Small intestine (tissue), 7 donors: ENCODE results near the gene SNX8. TPM values are rescaled to one million over a fixed set of nuclear protein-coding genes. Genes with fewer than 3 reads are reported as not detected.

ENCODE experiments used
- DNase-seq, 2 donors: peaks; one replicate each; pipeline versions ENCODE4 v3.0.0 to v3.0.0-alpha.2; 2013
- FAIRE-seq: peaks from 2 replicates; lab custom pipeline; 2012; peaks lifted over from hg19 to GRCh38; lab: Jason Lieb, UNC
- H3K27ac ChIP-seq, 3 donors: one replicate each; pipeline ENCODE4 v1.5.1; 2013; ENCODE audit warnings: low read length in 2 of 3, mild to moderate bottlenecking in 2 of 3, control low read depth in 1 of 3, inconsistent platforms in 1 of 3, low read depth in 1 of 3, moderate library complexity in 1 of 3
- H3K27me3 ChIP-seq, 3 donors: one replicate each; pipeline ENCODE4 v1.6.1; 2013; ENCODE audit warnings: low read length in 3 of 3, inconsistent platforms in 1 of 3; ENCODE audit not compliant: control insufficient read depth in 3 of 3, insufficient read depth in 3 of 3
- H3K36me3 ChIP-seq, 3 donors: one replicate each; pipeline ENCODE4 v1.6.1; 2013; ENCODE audit warnings: low read length in 3 of 3, inconsistent platforms in 1 of 3, low read depth in 1 of 3, mild to moderate bottlenecking in 1 of 3, moderate library complexity in 1 of 3; ENCODE audit not compliant: control insufficient read depth in 3 of 3, insufficient read depth in 2 of 3
- H3K4me1 ChIP-seq, 3 donors: one replicate each; pipeline ENCODE4 v1.6.1; 2013; ENCODE audit warnings: low read length in 2 of 3, inconsistent platforms in 1 of 3, low read depth in 1 of 3, mild to moderate bottlenecking in 1 of 3, moderate library complexity in 1 of 3; ENCODE audit not compliant: control insufficient read depth in 3 of 3, insufficient read depth in 2 of 3
- H3K4me3 ChIP-seq, 3 donors: one replicate each; pipeline ENCODE4 v1.5.1; 2013; ENCODE audit warnings: low read length in 3 of 3, control low read depth in 1 of 3, inconsistent platforms in 1 of 3, low read depth in 1 of 3, mild to moderate bottlenecking in 1 of 3, moderate library complexity in 1 of 3
- H3K9me3 ChIP-seq, 2 donors: one replicate each; pipeline ENCODE4 v1.6.1; 2013; ENCODE audit warnings: low read depth in 1 of 2, low read length in 1 of 2; ENCODE audit not compliant: control insufficient read depth in 2 of 2, insufficient read depth in 1 of 2
- WGBS, 3 donors: extraction: QIAGEN DNeasy Blood & Tissue Kit; methylation state at CpG; one replicate each; pipeline ENCODE4 v1.1.7; 2013; 5-methylcytosine and 5-hydroxymethylcytosine counted together
- polyA plus RNA-seq, 4 donors: library from polyadenylated mRNA; stranded (reverse) in 3 of 4; unstranded in 1 of 4; fragments of 200-250 nt in 3 of 4; fragments of 120-200 nt in 1 of 4; gene quantifications; one replicate each; pipeline versions ENCODE4 v1.2.1 to v1.2.3, GENCODE V29; 2013
- donor health status: healthy with polysubstance abuse.
- donor health status: control.
- donor health status: control.
- donor health status: Bipolar disorder and iron deficiency.
- donor health status: healthy.

Gene SNX8
- polyA plus RNA-seq, 4 donors, result 17.5 to 39.7 (median 19.2) TPM

DNA sequence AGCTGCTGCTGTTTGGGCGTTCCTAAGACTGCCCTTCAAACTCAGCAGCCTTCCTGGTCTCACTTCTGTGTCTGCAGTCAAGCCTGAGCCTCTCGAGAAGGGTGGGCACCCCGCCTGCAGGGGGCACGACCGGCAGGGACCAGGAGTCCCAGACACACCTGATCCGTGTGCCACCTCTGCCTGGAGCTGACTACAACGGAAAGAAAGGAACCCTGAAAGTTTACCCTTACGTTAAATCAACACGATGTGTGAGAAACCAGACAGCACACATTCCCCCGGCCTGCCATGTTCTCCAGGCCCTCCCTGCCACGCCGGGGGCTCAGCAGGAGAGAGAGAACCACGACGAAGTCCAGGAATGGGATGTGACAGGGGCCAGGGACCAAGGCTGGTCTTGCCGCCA lies 86.5 kb downstream of the SNX8 start:
- FAIRE-seq, result no peak
- Histone ChIP-seq H3K27me3 (no peaks in the 10 kb centered on the region), H3K27ac (no peak overlapping the region), H3K9me3 (no peaks in the 10 kb centered on the region), H3K4me1 (peaks cover 5 to 9% (median 6%) of the 10 kb centered on the region in 3 donors), H3K36me3 (peaks cover 0 to 74% (median 2%) of the 10 kb centered on the region in 3 donors), H3K4me3 (no peak overlapping the region)
- 84 to 92% (median 90%) methylated on average over 11 to 15 of the region's 15 CpGs for WGBS, 3 donors
- no peak for DNase-seq

DNA sequence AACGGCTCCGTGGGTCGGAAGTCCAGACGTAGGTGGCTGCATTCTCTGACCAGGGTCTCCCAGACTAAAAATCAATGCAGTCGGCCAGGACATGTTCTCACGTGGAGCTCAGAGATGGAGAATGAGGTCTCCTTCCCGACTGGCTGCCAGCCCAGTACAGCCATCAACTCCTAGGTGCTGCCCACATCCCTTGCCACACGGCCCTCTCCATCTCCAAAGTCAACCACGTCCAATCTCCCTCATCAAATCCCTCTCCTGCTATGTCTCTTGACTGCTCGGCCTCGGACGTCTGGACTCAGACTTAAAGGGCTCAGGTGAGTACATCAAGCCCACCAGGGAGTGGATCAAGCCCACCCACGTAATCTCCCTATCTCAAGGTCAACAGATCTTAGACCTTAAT lies 88.4 kb downstream of the SNX8 start:
- Histone ChIP-seq H3K9me3 (no peaks in the 10 kb centered on the region), H3K4me1 (peaks cover 0 to 2% (median 2%) of the 10 kb centered on the region in 3 donors), H3K27me3 (no peaks in the 10 kb centered on the region), H3K4me3 (no peak overlapping the region), H3K27ac (no peak overlapping the region), H3K36me3 (peaks cover 4 to 90% (median 8%) of the 10 kb centered on the region in 3 donors)
- WGBS, 3 donors, result 96 to 98% (median 97%) methylated on average over 13 of the region's 13 CpGs
- DNase-seq, result no peak
- FAIRE-seq, result no peak

DNA sequence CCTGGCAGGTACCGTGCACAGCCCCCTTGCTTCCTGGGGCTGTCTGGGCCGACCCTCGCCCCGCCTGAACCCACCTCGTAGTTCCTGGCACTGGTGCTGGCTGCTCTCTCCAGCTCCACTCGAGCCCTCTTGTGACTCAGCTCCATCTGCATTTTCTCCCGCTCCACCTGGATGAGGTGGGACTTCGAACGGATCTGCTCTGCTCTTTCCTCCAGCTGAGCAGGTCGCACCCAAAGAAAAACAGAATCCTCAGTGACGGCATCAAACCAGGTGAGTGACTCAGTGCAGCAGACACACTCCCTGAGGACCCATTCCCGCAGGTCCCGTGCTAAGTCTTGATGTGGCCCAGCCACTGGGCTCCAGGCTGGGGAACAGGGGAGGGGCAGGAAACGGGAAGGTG lies 88.9 kb downstream of the SNX8 start:
- Histone ChIP-seq H3K27me3 (no peaks in the 10 kb centered on the region), H3K9me3 (no peaks in the 10 kb centered on the region), H3K27ac (no peak overlapping the region), H3K4me3 (no peak overlapping the region), H3K4me1 (no peaks in the 10 kb centered on the region), H3K36me3 (peaks cover 4 to 91% (median 9%) of the 10 kb centered on the region in 3 donors)
- DNase-seq, result no peak
- FAIRE-seq, result no peak
- 89 to 91% (median 89%) methylated on average over 14 of the region's 14 CpGs for WGBS, 3 donors

DNA sequence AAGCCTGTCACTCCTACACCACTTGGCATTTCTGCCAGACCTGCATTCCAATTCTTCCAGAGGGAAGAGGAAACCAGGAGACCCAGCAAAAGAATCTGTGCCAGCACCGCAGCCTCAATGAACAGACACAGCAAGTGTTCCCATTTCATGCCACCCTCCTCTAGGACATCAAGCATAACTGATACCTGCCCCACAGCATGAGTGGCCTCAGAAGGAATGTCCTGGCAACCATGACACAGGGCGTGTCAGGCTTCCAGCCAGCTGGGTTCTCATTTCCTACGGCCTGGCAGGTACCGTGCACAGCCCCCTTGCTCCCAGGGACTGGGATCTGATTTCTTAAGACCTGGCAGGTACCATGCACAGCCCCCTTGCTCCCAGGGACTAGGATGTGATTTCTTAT lies 89.3 kb downstream of the SNX8 start:
- Histone ChIP-seq H3K9me3 (no peaks in the 10 kb centered on the region), H3K36me3 (peaks cover 4 to 91% (median 9%) of the 10 kb centered on the region in 3 donors), H3K27me3 (no peaks in the 10 kb centered on the region), H3K4me1 (no peaks in the 10 kb centered on the region), H3K27ac (no peak overlapping the region), H3K4me3 (no peak overlapping the region)
- DNase-seq, result no peak
- WGBS, 3 donors, result 76 to 78% (median 78%) methylated on average over 4 of the region's 4 CpGs
- FAIRE-seq, result no peak

DNA sequence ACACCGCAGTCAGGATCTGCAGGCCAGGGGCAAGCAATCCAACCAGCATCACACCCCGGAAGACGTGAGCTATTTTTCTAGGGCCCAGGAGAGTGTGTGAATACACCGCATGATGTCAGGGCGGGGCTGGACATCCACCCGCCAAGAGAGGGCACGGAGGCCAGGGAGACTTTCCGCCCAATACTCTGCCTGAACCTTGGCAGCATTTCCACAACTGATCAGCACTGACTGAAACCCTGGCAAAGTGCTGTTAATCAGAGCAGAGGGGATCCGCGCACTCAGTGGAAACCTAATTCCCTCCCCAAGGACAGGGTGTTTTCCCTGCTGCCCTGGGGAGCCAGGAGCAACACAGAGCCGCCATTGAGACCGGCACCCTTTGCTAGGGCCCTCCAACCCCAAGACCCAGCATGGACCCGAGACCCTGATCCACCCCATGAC lies 89.7 kb downstream of the SNX8 start:
- 92 to 93% (median 92%) methylated on average over 13 of the region's 13 CpGs for WGBS, 3 donors
- peaks cover 4 to 90% (median 9%) of the 10 kb centered on the region in 3 donors for H3K36me3 ChIP-seq
- H3K4me1 ChIP-seq, result no peaks in the 10 kb centered on the region
- H3K9me3 ChIP-seq, result no peaks in the 10 kb centered on the region
- DNase-seq (no peak), FAIRE-seq (no peak)
- H3K27ac ChIP-seq, result no peak overlapping the region
- H3K4me3 ChIP-seq, result no peak overlapping the region
- H3K27me3 ChIP-seq, result no peaks in the 10 kb centered on the region

DNA sequence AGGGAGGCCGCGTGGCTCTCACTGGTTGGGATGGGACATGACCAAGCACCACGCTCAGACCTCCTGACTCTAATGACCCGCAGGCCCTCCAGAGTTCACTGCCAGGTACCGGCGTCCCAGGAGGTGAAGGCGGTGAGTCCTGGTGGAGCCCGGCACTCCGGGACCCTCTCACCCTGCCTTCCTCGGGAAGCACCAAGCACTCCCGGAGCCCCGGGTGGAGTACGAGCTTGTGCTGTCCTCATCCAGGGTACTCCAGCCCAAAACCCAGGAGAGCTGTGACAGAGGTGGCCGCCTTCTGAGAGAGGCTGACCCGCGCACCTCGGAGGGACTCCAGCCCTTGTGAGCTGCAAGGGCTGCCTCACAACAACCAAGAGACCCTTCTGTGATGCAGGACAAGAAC lies 90.9 kb downstream of the SNX8 start:
- Histone ChIP-seq H3K9me3 (no peaks in the 10 kb centered on the region), H3K27me3 (no peaks in the 10 kb centered on the region), H3K27ac (no peak overlapping the region), H3K4me1 (no peaks in the 10 kb centered on the region), H3K4me3 (no peak overlapping the region), H3K36me3 (peaks cover 4 to 93% (median 9%) of the 10 kb centered on the region in 3 donors)
- FAIRE-seq (no peak), DNase-seq (no peak)
- WGBS, 3 donors, result 93 to 98% (median 97%) methylated on average over 17 of the region's 17 CpGs

DNA sequence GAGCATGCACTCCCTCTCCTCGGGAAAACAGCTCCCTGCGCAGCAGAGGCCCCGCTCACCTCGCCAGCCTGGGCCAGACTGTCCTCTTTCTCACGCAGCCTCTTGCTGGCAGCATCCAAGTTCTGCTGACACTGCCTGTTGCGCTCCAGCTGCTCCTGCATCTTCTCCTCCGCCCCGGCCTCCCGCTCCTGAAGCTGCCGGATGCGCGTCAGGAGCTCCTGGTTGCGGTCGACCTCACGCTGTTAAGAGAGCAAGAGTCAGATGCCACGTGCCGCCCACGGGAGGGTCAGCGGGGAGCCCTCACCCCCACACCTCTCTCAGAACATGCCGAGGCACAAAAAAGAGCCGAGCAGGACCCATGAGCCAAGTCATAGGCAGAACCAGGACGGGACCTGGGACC lies 91.7 kb downstream of the SNX8 start:
- H3K27me3 ChIP-seq, result no peaks in the 10 kb centered on the region
- FAIRE-seq (no peak), DNase-seq (no peak)
- H3K27ac ChIP-seq, result no peak overlapping the region
- 95 to 97% (median 95%) methylated on average over 22 of the region's 22 CpGs for WGBS, 3 donors
- H3K4me1 ChIP-seq, result no peaks in the 10 kb centered on the region
- peaks cover 4 to 94% (median 9%) of the 10 kb centered on the region in 3 donors for H3K36me3 ChIP-seq
- H3K4me3 ChIP-seq, result no peak overlapping the region
- no peaks in the 10 kb centered on the region for H3K9me3 ChIP-seq

DNA sequence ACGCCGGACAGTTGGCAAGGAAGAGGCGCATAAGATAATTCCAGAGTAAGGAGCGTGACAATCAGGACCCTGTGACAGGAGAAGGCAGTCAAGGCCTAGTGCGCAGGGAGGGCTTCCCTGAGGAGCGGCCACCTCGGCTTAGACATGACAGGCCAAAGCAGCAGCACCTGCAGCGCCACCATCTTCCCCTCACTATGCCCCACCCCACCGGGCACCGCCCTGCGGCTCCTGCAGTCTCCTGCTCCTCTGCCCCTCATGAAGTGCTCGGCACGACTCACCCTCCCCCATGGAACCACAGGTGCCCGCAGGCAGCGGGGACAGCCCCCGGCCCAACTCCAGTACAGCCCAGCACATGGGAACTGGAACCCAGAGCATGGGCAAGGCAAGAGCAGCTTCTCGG lies 93.3 kb downstream of the SNX8 start:
- H3K4me1 ChIP-seq, result no peaks in the 10 kb centered on the region
- no peak for DNase-seq
- no peaks in the 10 kb centered on the region for H3K9me3 ChIP-seq
- H3K27me3 ChIP-seq, result no peaks in the 10 kb centered on the region
- 89 to 95% (median 92%) methylated on average over 15 to 17 of the region's 17 CpGs for WGBS, 3 donors
- FAIRE-seq, result no peak
- H3K27ac ChIP-seq, result no peak overlapping the region
- H3K36me3 ChIP-seq, result peaks cover 4 to 95% (median 14%) of the 10 kb centered on the region in 3 donors
- H3K4me3 ChIP-seq, result no peak overlapping the region

DNA sequence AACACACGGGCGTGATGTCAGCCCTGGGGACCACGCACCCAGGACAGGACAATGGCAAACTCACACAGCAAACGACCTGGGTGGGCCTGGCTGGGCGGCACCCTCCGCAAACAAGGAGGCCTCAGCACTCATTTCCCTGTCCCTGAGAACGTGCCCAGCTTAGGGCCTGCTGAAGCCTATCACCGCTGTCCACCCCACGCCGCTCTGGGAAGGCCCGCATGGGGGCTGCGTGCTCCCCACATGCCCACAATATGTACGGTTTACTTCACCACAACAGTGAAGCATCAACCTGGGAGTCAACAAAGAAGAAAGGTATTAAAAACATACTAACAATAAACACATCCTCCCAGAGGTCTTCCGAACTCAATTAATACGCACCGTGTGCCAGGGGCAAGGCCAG lies 93.7 kb downstream of the SNX8 start:
- peaks cover 0 to 2% of the 10 kb centered on the region in 2 donors for H3K9me3 ChIP-seq
- WGBS, 3 donors, result 86 to 94% (median 89%) methylated on average over 16 of the region's 16 CpGs
- H3K36me3 ChIP-seq, result peaks cover 4 to 95% (median 17%) of the 10 kb centered on the region in 3 donors
- FAIRE-seq, result no peak
- H3K4me1 ChIP-seq, result no peaks in the 10 kb centered on the region
- no peaks in the 10 kb centered on the region for H3K27me3 ChIP-seq
- no peak overlapping the region for H3K27ac ChIP-seq
- H3K4me3 ChIP-seq, result no peak overlapping the region
- DNase-seq, result no peak
